GM19025 (cell line): ENCODE measurements around the gene PCGF6.
"Not testable (repeated sequence)": the region's sequence is repeated elsewhere in the genome, so short reads cannot be mapped to it uniquely, and the experiment has no call there.

Experiments
- ATAC-seq: cut with Tn5 transposase; IDR thresholded peaks from one replicate; pipeline ENCODE4 v1.9.1; 2021; ENCODE audit warnings: mild to moderate bottlenecking, low read depth, moderate library complexity; ENCODE audit not compliant: unreplicated experiment

The PCGF6 gene

DNA sequence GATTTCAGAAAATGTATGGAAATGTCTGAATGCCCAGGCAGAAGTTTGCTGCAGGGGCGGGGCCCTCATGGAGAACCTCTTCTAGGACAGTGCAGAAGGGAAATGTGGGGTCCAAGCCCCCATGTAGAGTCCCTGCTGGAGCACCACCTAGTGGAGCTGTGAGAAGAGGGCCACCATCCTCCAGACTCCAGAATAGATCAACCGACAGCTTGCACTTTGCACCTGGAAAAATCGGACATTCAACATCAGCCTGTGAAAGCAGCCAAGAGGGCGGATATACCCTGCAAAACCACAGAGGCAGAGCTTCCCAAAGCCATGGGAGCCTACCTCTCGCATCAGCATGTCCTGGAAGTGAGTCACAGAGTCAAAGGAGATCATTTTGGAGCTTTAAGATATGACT lies 91.0 kb downstream of the PCGF6 start:
- ATAC-seq: no peak

DNA sequence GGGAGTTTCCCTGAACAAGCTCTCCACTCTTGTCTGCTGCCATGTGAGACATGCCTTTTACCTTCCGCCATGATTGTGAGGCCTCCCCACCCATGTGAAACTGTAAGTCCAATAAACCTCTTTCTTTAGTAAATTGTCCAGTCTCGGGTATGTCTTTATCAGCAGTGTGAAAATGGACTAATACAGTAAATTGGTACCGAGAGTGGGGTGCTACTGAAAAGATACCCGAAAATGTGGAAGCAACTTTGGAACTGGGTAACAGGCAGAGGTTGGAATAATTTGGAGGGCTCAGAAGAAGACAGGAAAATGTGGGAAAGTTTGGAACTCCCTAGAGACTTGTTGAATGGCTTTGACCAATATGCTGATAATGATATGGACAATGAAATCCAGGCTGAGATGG lies 92.0 kb downstream of the PCGF6 start:
- not testable (repeated sequence) for ATAC-seq

DNA sequence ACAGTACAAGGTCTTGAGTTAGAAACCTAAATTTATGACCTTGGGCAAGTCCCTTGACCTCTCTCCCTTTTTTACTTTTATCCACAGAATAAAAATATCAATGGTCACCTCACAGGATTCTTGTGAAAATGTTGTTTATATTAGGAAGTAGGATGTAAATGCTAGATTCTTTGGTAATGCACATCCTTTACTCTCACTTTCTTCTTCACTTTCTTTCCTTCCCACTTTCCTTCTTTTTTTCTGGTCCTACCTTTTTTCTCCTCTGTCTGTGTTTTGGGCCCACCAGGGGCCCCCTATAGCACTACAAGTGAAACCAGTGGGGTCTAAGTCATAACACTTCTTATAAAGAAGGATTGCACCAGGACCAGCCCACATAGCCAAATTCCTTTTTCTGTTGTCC lies 93.1 kb downstream of the PCGF6 start:
- ATAC-seq: no peak

DNA sequence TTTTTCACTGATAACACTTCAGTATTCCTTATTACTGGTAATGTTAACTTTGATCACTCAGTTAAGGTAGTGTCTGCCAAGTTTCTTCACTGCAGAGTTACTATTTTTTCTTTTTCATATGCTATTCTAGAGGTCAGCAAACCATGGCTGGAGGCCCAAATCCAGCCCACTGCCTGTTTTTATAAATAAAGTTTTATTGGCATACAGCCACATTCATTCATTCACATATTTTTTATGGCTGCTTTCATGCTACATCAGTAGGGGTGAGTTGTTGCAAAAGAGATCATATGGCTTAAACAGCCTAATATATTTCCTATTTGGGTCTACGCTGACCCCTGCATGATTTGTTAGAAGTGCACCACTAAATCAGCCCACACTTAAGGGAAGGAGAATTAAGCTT lies 94.3 kb downstream of the PCGF6 start:
- ATAC-seq: no peak

DNA sequence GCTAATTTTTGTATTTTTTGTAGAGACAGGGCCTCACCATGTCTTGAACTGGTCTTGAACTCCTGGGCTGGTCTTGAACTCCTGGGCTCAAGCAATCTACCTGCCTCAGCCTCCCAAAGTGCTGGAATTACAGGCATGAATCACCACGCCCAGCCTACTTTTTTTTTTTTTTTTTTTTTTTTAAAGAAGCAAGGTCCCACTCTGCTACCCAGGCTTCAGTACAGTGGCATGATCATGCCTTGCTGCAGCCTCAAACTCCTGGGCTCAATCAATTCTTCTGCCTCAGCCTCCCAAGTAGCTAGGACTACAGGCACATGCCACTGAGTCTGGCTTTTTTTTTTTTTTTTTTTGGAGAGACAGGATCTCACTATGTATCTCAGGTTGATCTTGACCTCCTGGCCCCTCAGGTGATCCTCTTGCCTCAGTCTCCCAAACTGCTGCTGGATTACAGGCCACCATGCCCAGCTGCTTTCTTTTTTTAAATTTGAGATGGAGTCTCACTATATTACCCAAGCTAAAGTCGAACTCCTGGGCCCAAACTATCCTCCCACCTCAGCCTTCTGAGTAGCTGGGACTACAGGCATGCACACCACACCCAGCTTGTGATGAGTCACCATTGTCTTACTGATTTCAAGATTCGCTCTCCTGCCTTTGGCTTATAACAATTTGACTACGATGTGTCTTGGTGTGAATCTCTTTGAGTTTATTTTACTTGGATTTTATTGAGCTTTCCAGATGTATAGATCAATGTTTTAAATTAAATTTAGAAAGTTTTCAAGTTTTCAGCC lies 96.2 kb downstream of the PCGF6 start:
- no peak for ATAC-seq

DNA sequence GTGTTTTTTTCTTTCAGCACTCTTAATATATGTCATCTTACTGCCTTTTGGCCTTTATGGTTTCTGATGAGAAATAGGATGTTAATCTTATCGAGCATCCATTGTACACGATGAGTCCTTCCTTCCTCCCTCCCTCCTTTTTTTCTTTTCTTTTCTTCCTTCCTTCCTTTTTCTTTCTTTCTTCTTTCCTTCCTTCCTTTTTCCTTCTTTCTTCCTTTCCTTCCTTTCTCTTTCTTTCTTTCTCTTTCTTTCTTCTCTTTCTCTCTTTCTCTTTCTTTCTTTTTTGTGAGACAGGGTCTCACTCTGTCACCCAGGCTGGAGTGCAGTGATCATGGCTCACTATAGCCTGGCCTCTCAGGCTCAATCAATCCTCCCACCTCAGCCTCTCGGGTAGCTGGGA lies 96.8 kb downstream of the PCGF6 start:
- no peak for ATAC-seq
